KMS-11 (cell line): ENCODE results near the gene MKKS.

ENCODE experiments used
- H2AFZ ChIP-seq: fragments of 200-600 bp; sonication (generic); 2 replicates; pipeline ENCODE4 v1.6.1; 2016; ENCODE audit warnings: antibody characterized with exemption, mixed run types, low read depth
- H3K27ac ChIP-seq: fragments of 200-600 bp; sonication (generic); 2 replicates; pipeline ENCODE4 v1.6.1; 2016; ENCODE audit warnings: mild to moderate bottlenecking, mixed run types
- H3K27me3 ChIP-seq: fragments of 200-600 bp; sonication (generic); 2 replicates; pipeline ENCODE4 v1.6.1; 2017; ENCODE audit warnings: mild to moderate bottlenecking, low read depth, mixed run types, moderate library complexity; ENCODE audit not compliant: insufficient read depth
- H3K36me3 ChIP-seq: fragments of 200-600 bp; sonication (generic); 2 replicates; pipeline ENCODE4 v1.6.1; 2017; ENCODE audit warnings: mild to moderate bottlenecking, mixed run types; ENCODE audit not compliant: insufficient read depth
- H3K4me1 ChIP-seq: fragments of 200-600 bp; sonication (generic); 2 replicates; pipeline ENCODE4 v1.6.1; 2016; ENCODE audit warnings: mild to moderate bottlenecking, low read depth, mixed run types; ENCODE audit not compliant: poor library complexity, severe bottlenecking
- H3K4me2 ChIP-seq: fragments of 200-600 bp; sonication (generic); 2 replicates; pipeline ENCODE4 v1.7.0; 2016; ENCODE audit warnings: mild to moderate bottlenecking, mixed run types
- H3K4me3 ChIP-seq: fragments of 200-600 bp; sonication (generic); IDR thresholded peaks from 2 replicates; pipeline ENCODE4 v1.6.1; 2017; ENCODE audit warnings: low read depth, low read length, mixed read lengths; ENCODE audit not compliant: insufficient read depth
- H3K79me2 ChIP-seq: fragments of 200-600 bp; sonication (generic); 2 replicates; pipeline ENCODE4 v1.6.1; 2016; ENCODE audit warnings: low read depth, mixed run types; ENCODE audit not compliant: insufficient read depth
- H3K9ac ChIP-seq: fragments of 200-600 bp; sonication (generic); 2 replicates; pipeline ENCODE4 v1.6.1; 2016; ENCODE audit warnings: mild to moderate bottlenecking, mixed run types
- H4K20me1 ChIP-seq: fragments of 200-600 bp; sonication (generic); 2 replicates; pipeline ENCODE4 v1.6.1; 2016; ENCODE audit warnings: mild to moderate bottlenecking, mixed run types; ENCODE audit not compliant: insufficient read depth
- CTCF ChIP-seq: fragments of 200-600 bp; sonication (generic); conservative IDR thresholded peaks from 2 replicates; pipeline ENCODE4 v1.6.1; 2017; ENCODE audit warnings: low read depth, mild to moderate bottlenecking, antibody characterized with exemption, low read length, moderate library complexity, mixed read lengths

The MKKS gene

DNA sequence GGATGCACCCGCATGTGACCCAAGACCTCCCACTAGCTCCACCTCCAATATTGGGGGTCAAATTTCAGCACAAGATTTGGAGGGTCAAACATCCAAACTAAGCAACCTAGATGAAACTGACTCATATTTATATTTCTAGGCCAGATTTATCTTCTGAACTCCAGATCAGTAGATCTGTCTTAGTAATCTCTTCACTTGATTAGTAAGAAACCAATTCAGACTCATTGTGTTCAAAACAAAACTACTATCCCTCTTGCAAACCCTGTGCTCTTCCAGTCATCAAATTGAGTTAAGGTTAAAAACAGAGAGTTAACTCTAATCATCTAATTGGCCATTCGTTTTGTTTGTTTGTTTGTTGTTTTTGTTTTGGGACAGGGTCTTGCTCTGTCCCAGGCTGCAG, 43.3 kb downstream of the MKKS start:
- no peak for TF ChIP-seq CTCF
- Histone ChIP-seq H3K4me2 (no peak overlapping the region), H3K4me1 (no peaks in the 10 kb centered on the region), H4K20me1 (no peaks in the 10 kb centered on the region), H3K36me3 (no peaks in the 10 kb centered on the region), H3K9ac (no peak overlapping the region), H3K27ac (no peak overlapping the region), H3K27me3 (no peaks in the 10 kb centered on the region), H3K4me3 (no peak overlapping the region), H2AFZ (no peak overlapping the region), H3K79me2 (no peaks in the 10 kb centered on the region)

DNA sequence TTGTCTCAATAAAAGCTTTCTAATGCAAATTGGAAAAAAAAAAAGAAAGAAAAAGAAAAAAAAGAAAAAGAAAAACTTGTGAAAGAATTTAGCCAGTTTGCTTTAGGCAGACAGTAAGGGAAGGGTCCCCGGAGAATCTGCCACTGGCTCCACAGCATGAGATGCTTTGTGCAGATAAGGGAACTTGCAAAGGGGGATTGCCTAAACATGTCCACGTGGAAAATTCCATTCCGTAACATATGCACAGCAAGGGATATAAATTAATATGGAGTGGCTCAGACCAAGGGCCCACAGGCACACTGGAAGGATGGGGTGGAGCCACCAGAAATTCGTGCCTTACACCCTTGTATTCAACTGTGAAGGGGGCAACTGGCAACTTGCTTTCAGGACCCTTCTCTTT, 45.4 kb downstream of the MKKS start:
- Histone ChIP-seq H3K27me3 (no peaks in the 10 kb centered on the region), H3K79me2 (no peaks in the 10 kb centered on the region), H3K27ac (no peak overlapping the region), H3K9ac (no peak overlapping the region), H2AFZ (no peak overlapping the region), H3K36me3 (no peaks in the 10 kb centered on the region), H3K4me1 (no peaks in the 10 kb centered on the region), H3K4me2 (no peak overlapping the region), H4K20me1 (no peaks in the 10 kb centered on the region), H3K4me3 (no peak overlapping the region)
- no peak for TF ChIP-seq CTCF

- no peak overlapping the region for H3K9ac ChIP-seq
- H2AFZ ChIP-seq, result no peak overlapping the region
- H3K79me2 ChIP-seq, result no peaks in the 10 kb centered on the region
- TF ChIP-seq CTCF, result no peak
- H3K27ac ChIP-seq, result no peak overlapping the region
- no peaks in the 10 kb centered on the region for H4K20me1 ChIP-seq
- H3K4me1 ChIP-seq, result no peaks in the 10 kb centered on the region
- H3K4me2 ChIP-seq, result no peak overlapping the region
- no peaks in the 10 kb centered on the region for H3K36me3 ChIP-seq
- H3K4me3 ChIP-seq, result no peak overlapping the region
- no peaks in the 10 kb centered on the region for H3K27me3 ChIP-seq
Measured at GRCh38 chr20:10387686-10388085, 46.3 kb downstream of the MKKS start.

DNA sequence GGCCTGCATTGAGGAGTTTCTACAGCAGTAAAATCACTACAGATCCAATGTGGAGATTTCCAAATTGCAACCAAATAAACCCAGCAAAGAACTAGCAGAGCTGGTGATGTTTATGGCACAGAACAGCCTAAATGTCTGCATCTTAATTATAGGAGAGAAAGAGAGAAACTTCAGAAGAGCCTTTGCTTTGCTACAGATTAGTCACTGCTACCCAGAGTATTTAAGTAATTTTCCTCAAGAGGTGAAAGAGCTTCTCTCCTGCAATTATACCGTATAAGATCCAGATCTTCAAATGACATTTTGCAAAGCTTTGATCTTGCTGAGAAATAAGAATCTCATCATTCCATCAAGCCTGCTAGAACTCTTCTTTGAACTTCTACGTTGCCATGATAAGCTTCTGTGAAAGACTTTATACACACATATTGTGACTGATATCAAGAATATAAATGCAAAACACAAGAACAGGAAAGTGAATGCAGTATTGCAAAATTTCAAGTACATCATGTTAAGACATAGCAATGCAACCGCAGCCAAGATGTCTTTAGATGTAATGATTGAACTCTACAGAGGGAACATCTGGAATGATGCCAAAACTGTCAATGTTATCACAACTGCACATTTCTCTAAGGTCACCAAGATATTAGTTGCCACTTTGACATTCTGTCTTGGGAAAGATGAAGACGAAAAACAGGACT, 48.0 kb downstream of the MKKS start:
- Histone ChIP-seq H2AFZ (no peak overlapping the region), H3K4me1 (no peaks in the 10 kb centered on the region), H3K36me3 (no peaks in the 10 kb centered on the region), H3K79me2 (no peaks in the 10 kb centered on the region), H4K20me1 (no peaks in the 10 kb centered on the region), H3K27ac (no peak overlapping the region), H3K4me2 (no peak overlapping the region), H3K27me3 (no peaks in the 10 kb centered on the region), H3K9ac (no peak overlapping the region), H3K4me3 (no peak overlapping the region)
- no peak for TF ChIP-seq CTCF
